ENCODE data around the gene KIF11. TPM values are rescaled to one million over a fixed set of nuclear protein-coding genes. Genes with fewer than 3 reads are reported as not detected.
"Not testable (repeated sequence)": the region's sequence is repeated elsewhere in the genome, so short reads cannot be mapped to it uniquely, and the experiment has no call there.

The KIF11 gene
- total RNA-seq, 1 experiment from 2014 or later: 33.8 TPM

GRCh38 chr10:92650864-92651263 lies 57.9 kb downstream of the KIF11 start:
- TF ChIP-seq JUND (IDR thresholded peaks at IDR 0.05): 0 out of 2 replicates have a peak, but pooled peaks have one; percentile 12
- H4K20me1 ChIP-seq (ENCODE audit: insufficient read depth); CTCF ChIA-PET; intact Hi-C loops (cut with micrococcal nuclease); H3K9me2 ChIP-seq (ENCODE audit: insufficient read depth); DNase-seq (ENCODE audit: low read depth, low spot score); H3K27ac ChIP-seq (ENCODE audit: low read depth, low read length); H3K27me3 ChIP-seq (ENCODE audit: insufficient read depth, low read length); BruUV-seq (replicated peaks); H2AFZ ChIP-seq (ENCODE audit: low read depth, low read length, poor library complexity, severe bottlenecking); H3K79me2 ChIP-seq (ENCODE audit: insufficient read depth, low read length); RAD21 ChIA-PET (ENCODE audit: low non-redundant PET in 1 of 2, low total read pairs in 2 of 2, uncharacterized antibody in 2 of 2, unreplicated experiment in 2 of 2); H3K9me3 ChIP-seq (ENCODE audit: control insufficient read depth in 1 of 2, insufficient read depth in 1 of 2, low read depth in 1 of 2, low read length in 2 of 2); H3K4me3 ChIP-seq (replicated peaks in 1 of 2; ENCODE audit: low read depth in 1 of 2, low read length in 2 of 2): not testable (repeated sequence)
- peaks cover 0 to 20% of the 10 kb centered on the region in 2 experiments; a peak in 2 of 4 replicates for H3K4me1 ChIP-seq (ENCODE audit: control insufficient read depth in 1 of 2, insufficient read depth in 2 of 2, low read length in 2 of 2)
- peak; percentile 60; the same call in 1 of the 2 replicates for ATAC-seq
- H3K9ac ChIP-seq (ENCODE audit: low read length): 0 out of 2 replicates have a peak overlapping the region, but pooled peaks have one; percentile 5
- H3K4me2 ChIP-seq (ENCODE audit: low read length): peak overlapping the region; percentile 32
- POLR2A ChIA-PET: interaction anchor here (0.7 kb wide), 1 partner anchor 931 kb away, joined by 6 read pairs; no protein-coding TSS in a partner anchor
- H3K36me3 ChIP-seq (ENCODE audit: control insufficient read depth in 1 of 2, insufficient read depth in 2 of 2, low read length in 2 of 2): peaks cover 54 to 72% of the 10 kb centered on the region in 2 experiments

- POLR2A ChIA-PET: no interaction called here
- no peaks in the 10 kb centered on the region; the same call in 1 of the 2 replicates for H3K79me2 ChIP-seq (ENCODE audit: insufficient read depth, low read length)
- no peaks in the 10 kb centered on the region for H3K9me3 ChIP-seq (ENCODE audit: control insufficient read depth in 1 of 2, insufficient read depth in 1 of 2, low read depth in 1 of 2, low read length in 2 of 2)
- no peaks in the 10 kb centered on the region for H3K9me2 ChIP-seq (ENCODE audit: insufficient read depth)
- no peak overlapping the region for H3K9ac ChIP-seq (ENCODE audit: low read length)
- H3K4me3 ChIP-seq (replicated peaks in 1 of 2; ENCODE audit: low read depth in 1 of 2, low read length in 2 of 2): no peak overlapping the region
- H2AFZ ChIP-seq (ENCODE audit: low read depth, low read length, poor library complexity, severe bottlenecking): no peak overlapping the region
- TF ChIP-seq CTCF (IDR thresholded peaks at IDR 0.05 in 2 of 3, conservative IDR thresholded peaks at IDR 0.05 in 1 of 3; ENCODE audit: borderline replicate concordance in 1 of 3, insufficient read depth in 1 of 3, low read depth in 2 of 3, low read length in 2 of 3) (no peak), REST (IDR thresholded peaks at IDR 0.05; ENCODE audit: low read depth) (no peak), RAD21 (IDR thresholded peaks at IDR 0.05; ENCODE audit: low read depth) (no peak), ZNF274 (IDR thresholded peaks at IDR 0.05; ENCODE audit: low read depth, low read length) (no peak), ELF1 (IDR thresholded peaks at IDR 0.05; ENCODE audit: borderline replicate concordance, low read depth) (no peak), ZFX (IDR thresholded peaks at IDR 0.05) (no peak), POLR2AphosphoS5 (IDR thresholded peaks at IDR 0.05; ENCODE audit: low read depth, low read length) (no peak), EZH2phosphoT487 (IDR thresholded peaks at IDR 0.05; ENCODE audit: borderline replicate concordance) (no peak), SIN3A (IDR thresholded peaks at IDR 0.05; ENCODE audit: low read depth) (no peak)
- H3K4me1 ChIP-seq (ENCODE audit: control insufficient read depth in 1 of 2, insufficient read depth in 2 of 2, low read length in 2 of 2): peaks cover 0 to 11% of the 10 kb centered on the region in 2 experiments; a peak in 2 of 4 replicates
- intact Hi-C loops (cut with micrococcal nuclease): no loop called here
- RAD21 ChIA-PET (ENCODE audit: low non-redundant PET in 1 of 2, low total read pairs in 2 of 2, uncharacterized antibody in 2 of 2, unreplicated experiment in 2 of 2): no interaction called here
- no peaks in the 10 kb centered on the region for H4K20me1 ChIP-seq (ENCODE audit: insufficient read depth)
- H3K36me3 ChIP-seq (ENCODE audit: control insufficient read depth in 1 of 2, insufficient read depth in 2 of 2, low read length in 2 of 2): peaks cover 27 to 38% of the 10 kb centered on the region in 2 experiments
- H3K27me3 ChIP-seq (ENCODE audit: insufficient read depth, low read length): no peaks in the 10 kb centered on the region
- no peak overlapping the region for H3K27ac ChIP-seq (ENCODE audit: low read depth, low read length)
- BruUV-seq (replicated peaks): no TSS peak
- ATAC-seq (no peak), DNase-seq (ENCODE audit: low read depth, low spot score) (no peak)
- CTCF ChIA-PET: no interaction called here
- H3K4me2 ChIP-seq (ENCODE audit: low read length): no peak overlapping the region
Measured at GRCh38 chr10:92655426-92655825, 62.5 kb downstream of the KIF11 start.
